ENCODE results near the gene RNASEH2A.
A peak's percentile ranks its signal among the peaks of the same experiment; 100 is the strongest.

Gene RNASEH2A

DNA sequence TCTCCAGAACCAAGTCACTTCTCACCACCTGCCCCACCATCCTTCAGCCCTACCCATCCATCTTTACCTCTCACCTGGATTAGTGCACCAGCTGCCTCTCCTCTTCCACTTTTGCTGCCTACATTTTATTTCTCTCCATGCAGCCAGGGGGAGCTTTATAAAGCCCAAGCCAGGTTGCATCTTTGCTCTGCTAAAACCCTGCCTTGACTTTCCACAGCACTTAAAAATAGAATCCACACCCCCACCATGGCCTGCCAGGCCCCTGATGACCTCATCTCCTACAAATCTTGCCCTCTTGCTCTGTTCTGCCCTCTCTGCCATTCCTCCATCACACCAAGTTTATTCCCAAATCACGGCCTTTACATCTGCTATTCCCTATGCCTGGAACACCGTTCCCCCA lies 32.8 kb upstream of the RNASEH2A start:
- DNase-seq (ENCODE audit: low read depth, low spot score), result no peak

DNA sequence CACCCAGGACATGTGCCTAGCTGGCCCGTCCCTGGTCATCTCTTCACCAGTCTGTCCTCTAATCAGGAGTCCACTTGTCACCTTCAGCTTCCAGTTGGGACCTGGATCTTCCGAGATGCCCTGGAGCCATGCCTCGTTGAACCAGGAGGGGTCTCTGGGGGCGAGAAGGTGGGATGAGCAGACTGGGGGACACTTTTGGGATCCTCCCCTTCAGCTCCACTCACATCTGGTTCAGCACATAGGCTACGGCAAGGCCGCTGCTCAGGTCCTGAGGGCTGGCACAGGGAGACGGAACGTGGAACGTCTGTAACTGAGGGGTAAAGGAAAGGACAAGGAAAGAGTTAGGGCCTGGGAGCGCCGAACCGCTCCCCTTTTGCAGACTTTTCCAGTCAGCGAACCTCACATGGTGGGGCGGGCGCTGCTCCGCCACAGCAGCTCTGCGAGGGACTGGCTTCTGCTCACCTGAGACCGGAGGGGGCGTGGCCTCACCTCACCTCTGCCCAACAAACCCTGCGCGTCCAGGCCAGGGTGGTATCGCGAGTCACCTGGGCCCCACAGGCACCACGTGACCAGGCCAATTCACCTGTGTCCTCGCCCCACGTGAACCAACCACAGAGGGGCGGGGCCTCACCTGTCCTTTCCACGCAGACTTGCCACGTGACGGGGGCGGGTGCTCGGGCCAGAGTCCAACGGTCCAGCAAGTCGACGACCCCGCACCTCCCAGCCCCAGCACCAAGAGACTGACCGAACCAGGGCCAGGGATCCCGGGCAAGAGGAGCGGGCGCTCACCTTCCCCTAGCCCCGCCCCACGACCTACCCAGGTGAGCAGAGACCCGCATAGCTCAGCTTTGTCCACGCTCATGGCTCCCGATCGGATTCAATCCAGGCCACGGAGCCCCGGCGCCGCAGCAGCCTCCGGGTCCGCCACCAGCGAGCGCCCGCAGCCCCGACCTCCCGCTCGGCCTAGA lies 31.5 kb upstream of the RNASEH2A start, which contains the start of gene HOOK2:
Gene HOOK2 (minus strand): TSS at position 965 of the 968 bp plus-strand sequence. CDS start 103 bp downstream, at position 862.
- TF ChIP-seq, protein P1, sequence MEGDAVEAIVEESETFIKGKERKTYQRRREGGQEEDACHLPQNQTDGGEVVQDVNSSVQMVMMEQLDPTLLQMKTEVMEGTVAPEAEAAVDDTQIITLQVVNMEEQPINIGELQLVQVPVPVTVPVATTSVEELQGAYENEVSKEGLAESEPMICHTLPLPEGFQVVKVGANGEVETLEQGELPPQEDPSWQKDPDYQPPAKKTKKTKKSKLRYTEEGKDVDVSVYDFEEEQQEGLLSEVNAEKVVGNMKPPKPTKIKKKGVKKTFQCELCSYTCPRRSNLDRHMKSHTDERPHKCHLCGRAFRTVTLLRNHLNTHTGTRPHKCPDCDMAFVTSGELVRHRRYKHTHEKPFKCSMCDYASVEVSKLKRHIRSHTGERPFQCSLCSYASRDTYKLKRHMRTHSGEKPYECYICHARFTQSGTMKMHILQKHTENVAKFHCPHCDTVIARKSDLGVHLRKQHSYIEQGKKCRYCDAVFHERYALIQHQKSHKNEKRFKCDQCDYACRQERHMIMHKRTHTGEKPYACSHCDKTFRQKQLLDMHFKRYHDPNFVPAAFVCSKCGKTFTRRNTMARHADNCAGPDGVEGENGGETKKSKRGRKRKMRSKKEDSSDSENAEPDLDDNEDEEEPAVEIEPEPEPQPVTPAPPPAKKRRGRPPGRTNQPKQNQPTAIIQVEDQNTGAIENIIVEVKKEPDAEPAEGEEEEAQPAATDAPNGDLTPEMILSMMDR (IDR thresholded peaks at IDR 0.05; ENCODE audit: insufficient read depth, low read length, missing control alignments), result no peak
- peak within 1 kb of the TSS; percentile 86 for H3K4me3 ChIP-seq (ENCODE audit: low read depth, low read length)
- DNase-seq (ENCODE audit: low read depth, low spot score), result no peak
- ChIA-PET POLR2A (interaction anchor here (2.7 kb wide), 1 partner anchor 17 kb away, joined by 21 read pairs; the partner anchor contains the start of gene JUNB), CTCF (interaction anchor here (1.2 to 29.3 kb wide), 9 partner anchors 8 to 73 kb away, joined by 3 to 1565 read pairs (median 8); partner anchors contain the start of genes JUNB, PRDX2, RNASEH2A and THSD8)

More for the DNA sequence above, 32.8 kb upstream of the RNASEH2A start:
- CTCF ChIA-PET, result interaction anchor here (0.9 to 29.3 kb wide), 12 partner anchors 9 to 102 kb away, joined by 3 to 1565 read pairs (median 4); partner anchors contain the start of genes GET3, JUNB, PRDX2 and RNASEH2A
- TF ChIP-seq, protein P1 (IDR thresholded peaks at IDR 0.05; ENCODE audit: insufficient read depth, low read length, missing control alignments), result peak; percentile 33
- POLR2A ChIA-PET, result interaction anchor here (2.7 kb wide), 1 partner anchor 19 kb away, joined by 21 read pairs; the partner anchor contains the start of gene JUNB
- H3K4me3 ChIP-seq (ENCODE audit: low read depth, low read length), result no peak overlapping the region

DNA sequence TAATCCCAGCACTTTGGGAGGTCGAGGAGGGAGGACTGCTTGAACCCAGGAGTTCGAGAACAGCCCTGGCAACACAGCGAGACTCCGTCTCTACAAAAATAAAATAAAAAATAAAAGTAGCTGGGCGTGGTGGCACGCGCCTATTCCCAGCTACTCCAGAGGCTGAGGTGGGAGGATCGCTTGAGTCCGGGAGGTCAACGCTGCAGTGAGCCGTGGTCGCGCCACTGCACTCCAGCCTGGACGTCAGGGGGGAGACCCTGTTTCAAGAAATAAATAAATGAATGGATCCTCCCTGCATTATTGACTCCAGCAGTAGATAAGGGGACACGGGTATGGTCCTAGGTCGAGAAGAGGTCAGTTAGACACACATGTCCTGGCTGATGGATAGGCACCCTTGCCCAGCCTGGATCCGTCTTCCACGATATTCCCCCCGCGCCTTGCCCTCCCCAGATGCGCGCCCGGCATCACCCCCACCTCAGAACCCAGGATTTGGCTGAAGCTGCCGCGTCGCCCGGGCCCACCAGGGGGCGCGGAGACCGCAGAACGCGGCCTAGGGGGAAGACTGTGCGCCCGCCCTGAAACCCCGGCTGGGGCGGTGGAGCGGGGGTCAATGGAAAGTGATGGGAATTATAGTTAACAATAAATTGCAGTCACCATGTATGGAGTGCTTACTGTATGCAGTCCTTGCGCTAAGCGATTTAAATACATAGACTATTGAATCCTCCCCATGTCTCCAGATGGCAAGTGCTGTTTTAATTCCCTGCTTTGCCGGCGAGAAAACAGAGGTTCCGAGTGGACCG lies 29.0 kb upstream of the RNASEH2A start:
- CTCF ChIA-PET, result interaction anchor here (0.6 to 29.3 kb wide), 19 partner anchors 10 to 155 kb away, joined by 3 to 1565 read pairs (median 4); partner anchors contain the start of genes DNASE2, GET3, JUNB and PRDX2
- no peak for DNase-seq (ENCODE audit: low read depth, low spot score)
- POLR2A ChIA-PET, result interaction anchor here (0.7 to 3.9 kb wide), 5 partner anchors 11 to 29 kb away, joined by 3 to 158 read pairs (median 6); partner anchors contain the start of genes JUNB and RNASEH2A
- peak overlapping the region; percentile 67 for H3K4me3 ChIP-seq (ENCODE audit: low read depth, low read length)
- TF ChIP-seq, protein P1 (IDR thresholded peaks at IDR 0.05; ENCODE audit: insufficient read depth, low read length, missing control alignments), result peak; percentile 99

DNA sequence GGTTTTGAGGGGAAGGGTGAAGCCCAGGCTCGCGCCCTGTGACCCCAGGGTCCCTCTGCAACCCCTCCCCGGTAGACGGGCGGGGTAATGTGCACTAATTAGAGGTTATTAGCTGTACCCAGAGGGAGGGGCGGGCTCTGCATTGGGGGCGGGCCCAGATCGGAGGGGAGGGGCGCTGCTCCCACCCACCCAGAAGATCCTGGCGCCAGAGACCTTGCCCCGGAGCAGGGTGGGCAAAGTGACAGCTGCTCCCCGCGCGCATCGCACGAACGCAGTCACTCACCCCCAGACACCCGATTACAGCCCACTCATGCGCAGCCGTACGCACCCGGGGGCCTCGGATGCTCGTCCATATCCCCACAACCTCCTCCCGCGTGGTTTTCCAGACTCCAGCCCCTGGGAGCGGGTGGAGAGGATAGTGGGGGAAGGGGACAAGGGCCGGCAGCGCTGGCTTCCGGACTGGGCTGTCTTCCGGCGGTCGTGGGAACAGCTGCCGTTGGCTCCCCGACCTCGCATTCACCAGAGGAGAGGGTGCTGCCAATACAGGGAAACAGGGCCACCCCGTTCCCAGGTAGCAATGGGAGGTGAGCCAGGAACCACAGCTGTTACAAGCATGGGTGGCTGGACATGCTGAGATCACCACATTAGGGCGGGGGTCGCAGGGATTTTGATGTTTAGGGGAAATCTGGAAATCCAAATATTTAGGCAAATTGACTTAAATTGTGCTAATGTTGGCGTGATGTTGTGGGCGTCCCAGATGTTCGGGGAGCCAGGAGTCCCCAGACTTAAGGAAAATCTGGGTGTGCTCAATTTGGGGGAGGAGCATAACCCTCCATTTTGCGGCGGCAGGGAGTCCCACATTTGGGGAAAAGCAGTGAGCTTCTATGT lies 28.1 kb upstream of the RNASEH2A start:
- peak overlapping the region; percentile 67 for H3K4me3 ChIP-seq (ENCODE audit: low read depth, low read length)
- TF ChIP-seq, protein P1 (IDR thresholded peaks at IDR 0.05; ENCODE audit: insufficient read depth, low read length, missing control alignments), result no peak
- CTCF ChIA-PET, result interaction anchor here (0.7 to 29.3 kb wide), 17 partner anchors 9 to 187 kb away, joined by 3 to 1565 read pairs (median 4); partner anchors contain the start of genes DNASE2, GET3, JUNB and PRDX2
- DNase-seq (ENCODE audit: low read depth, low spot score), result no peak
- POLR2A ChIA-PET, result interaction anchor here (0.7 to 3.9 kb wide), 6 partner anchors 11 to 28 kb away, joined by 3 to 158 read pairs (median 4); partner anchors contain the start of genes JUNB and RNASEH2A

DNA sequence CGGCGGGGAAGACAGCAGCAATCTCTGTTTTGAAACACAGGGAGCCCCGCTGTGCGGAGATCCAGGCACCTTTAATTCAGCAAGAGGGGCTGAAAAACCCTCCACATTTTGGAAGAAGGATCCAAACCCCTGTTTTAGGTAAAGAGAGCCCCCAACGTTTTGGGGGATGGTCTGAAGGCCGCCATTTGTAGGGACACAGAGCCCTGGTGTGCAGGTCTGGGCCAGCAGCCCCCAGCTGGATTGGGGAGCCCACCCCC lies 27.6 kb upstream of the RNASEH2A start:
- ChIA-PET CTCF (interaction anchor here (0.9 to 29.3 kb wide), 13 partner anchors 9 to 187 kb away, joined by 3 to 1565 read pairs (median 5); partner anchors contain the start of genes GET3, JUNB, PRDX2 and RNASEH2A), POLR2A (interaction anchor here (1.3 to 3.9 kb wide), 5 partner anchors 10 to 22 kb away, joined by 3 to 158 read pairs (median 5); partner anchors contain the start of gene JUNB)
- DNase-seq (ENCODE audit: low read depth, low spot score), result no peak
- H3K4me3 ChIP-seq (ENCODE audit: low read depth, low read length), result peak overlapping the region; percentile 67
- TF ChIP-seq, protein P1 (IDR thresholded peaks at IDR 0.05; ENCODE audit: insufficient read depth, low read length, missing control alignments), result no peak
